KMS-11 (cell line): ENCODE measurements around the gene ACOXL.

Source experiments
- H2AFZ ChIP-seq: fragments of 200-600 bp; sonication (generic); 2 replicates; pipeline ENCODE4 v1.6.1; 2016; ENCODE audit warnings: antibody characterized with exemption, mixed run types, low read depth
- H3K27ac ChIP-seq: fragments of 200-600 bp; sonication (generic); 2 replicates; pipeline ENCODE4 v1.6.1; 2016; ENCODE audit warnings: mild to moderate bottlenecking, mixed run types
- H3K27me3 ChIP-seq: fragments of 200-600 bp; sonication (generic); 2 replicates; pipeline ENCODE4 v1.6.1; 2017; ENCODE audit warnings: mild to moderate bottlenecking, low read depth, mixed run types, moderate library complexity; ENCODE audit not compliant: insufficient read depth
- H3K36me3 ChIP-seq: fragments of 200-600 bp; sonication (generic); 2 replicates; pipeline ENCODE4 v1.6.1; 2017; ENCODE audit warnings: mild to moderate bottlenecking, mixed run types; ENCODE audit not compliant: insufficient read depth
- H3K4me1 ChIP-seq: fragments of 200-600 bp; sonication (generic); 2 replicates; pipeline ENCODE4 v1.6.1; 2016; ENCODE audit warnings: mild to moderate bottlenecking, low read depth, mixed run types; ENCODE audit not compliant: poor library complexity, severe bottlenecking
- H3K4me2 ChIP-seq: fragments of 200-600 bp; sonication (generic); 2 replicates; pipeline ENCODE4 v1.7.0; 2016; ENCODE audit warnings: mild to moderate bottlenecking, mixed run types
- H3K4me3 ChIP-seq: fragments of 200-600 bp; sonication (generic); IDR thresholded peaks from 2 replicates; pipeline ENCODE4 v1.6.1; 2017; ENCODE audit warnings: low read depth, low read length, mixed read lengths; ENCODE audit not compliant: insufficient read depth
- H3K79me2 ChIP-seq: fragments of 200-600 bp; sonication (generic); 2 replicates; pipeline ENCODE4 v1.6.1; 2016; ENCODE audit warnings: low read depth, mixed run types; ENCODE audit not compliant: insufficient read depth
- H3K9ac ChIP-seq: fragments of 200-600 bp; sonication (generic); 2 replicates; pipeline ENCODE4 v1.6.1; 2016; ENCODE audit warnings: mild to moderate bottlenecking, mixed run types
- H4K20me1 ChIP-seq: fragments of 200-600 bp; sonication (generic); 2 replicates; pipeline ENCODE4 v1.6.1; 2016; ENCODE audit warnings: mild to moderate bottlenecking, mixed run types; ENCODE audit not compliant: insufficient read depth
- TF ChIP-seq, protein P1 (sequence below): fragments of 200-600 bp; sonication (generic); conservative IDR thresholded peaks from 2 replicates; pipeline ENCODE4 v1.6.1; 2017; ENCODE audit warnings: low read depth, mild to moderate bottlenecking, antibody characterized with exemption, low read length, moderate library complexity, mixed read lengths

ACOXL gene

GRCh38 chr2:110858993-110859701, 126.8 kb downstream of the ACOXL start:
- H3K4me2 ChIP-seq = peak overlapping the region; percentile 48; the same call in 1 of the 2 replicates
- H3K9ac ChIP-seq = no peak overlapping the region; the same call in 1 of the 2 replicates
- no peaks in the 10 kb centered on the region for H3K36me3 ChIP-seq
- peaks cover 56% of the 10 kb centered on the region for H3K4me1 ChIP-seq
- H3K27ac ChIP-seq = peak overlapping the region; percentile 71
- H4K20me1 ChIP-seq = no peaks in the 10 kb centered on the region
- H3K4me3 ChIP-seq = no peak overlapping the region
- TF ChIP-seq, protein P1, sequence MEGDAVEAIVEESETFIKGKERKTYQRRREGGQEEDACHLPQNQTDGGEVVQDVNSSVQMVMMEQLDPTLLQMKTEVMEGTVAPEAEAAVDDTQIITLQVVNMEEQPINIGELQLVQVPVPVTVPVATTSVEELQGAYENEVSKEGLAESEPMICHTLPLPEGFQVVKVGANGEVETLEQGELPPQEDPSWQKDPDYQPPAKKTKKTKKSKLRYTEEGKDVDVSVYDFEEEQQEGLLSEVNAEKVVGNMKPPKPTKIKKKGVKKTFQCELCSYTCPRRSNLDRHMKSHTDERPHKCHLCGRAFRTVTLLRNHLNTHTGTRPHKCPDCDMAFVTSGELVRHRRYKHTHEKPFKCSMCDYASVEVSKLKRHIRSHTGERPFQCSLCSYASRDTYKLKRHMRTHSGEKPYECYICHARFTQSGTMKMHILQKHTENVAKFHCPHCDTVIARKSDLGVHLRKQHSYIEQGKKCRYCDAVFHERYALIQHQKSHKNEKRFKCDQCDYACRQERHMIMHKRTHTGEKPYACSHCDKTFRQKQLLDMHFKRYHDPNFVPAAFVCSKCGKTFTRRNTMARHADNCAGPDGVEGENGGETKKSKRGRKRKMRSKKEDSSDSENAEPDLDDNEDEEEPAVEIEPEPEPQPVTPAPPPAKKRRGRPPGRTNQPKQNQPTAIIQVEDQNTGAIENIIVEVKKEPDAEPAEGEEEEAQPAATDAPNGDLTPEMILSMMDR = no peak
- H3K79me2 ChIP-seq = no peaks in the 10 kb centered on the region
- no peak overlapping the region for H2AFZ ChIP-seq
- no peaks in the 10 kb centered on the region for H3K27me3 ChIP-seq

DNA sequence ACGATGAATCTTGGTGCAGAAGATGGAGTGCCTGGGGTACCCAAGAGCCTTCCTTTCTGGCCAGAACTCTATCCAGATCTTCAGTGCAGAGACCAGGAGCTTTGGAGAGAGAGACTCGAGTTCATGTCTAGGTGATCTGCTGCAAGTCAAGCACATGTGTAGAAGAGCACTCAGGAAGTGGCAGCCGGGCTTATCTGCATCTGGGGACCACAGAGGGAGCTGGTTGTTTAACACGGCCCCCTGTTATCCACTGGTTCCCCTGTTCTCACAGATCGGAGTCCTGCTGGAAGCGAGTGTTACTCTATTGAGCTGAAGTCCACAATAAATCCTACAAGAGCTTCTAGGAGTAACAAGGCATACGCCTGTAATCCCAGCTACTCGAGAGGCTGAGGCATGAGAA, 128.3 kb downstream of the ACOXL start:
- Histone ChIP-seq H3K4me2 (no peak overlapping the region), H3K4me3 (no peak overlapping the region), H3K4me1 (peaks cover 70% of the 10 kb centered on the region), H3K27ac (no peak overlapping the region), H3K9ac (no peak overlapping the region), H4K20me1 (no peaks in the 10 kb centered on the region), H3K27me3 (no peaks in the 10 kb centered on the region), H2AFZ (no peak overlapping the region), H3K79me2 (no peaks in the 10 kb centered on the region), H3K36me3 (no peaks in the 10 kb centered on the region)
- TF ChIP-seq, protein P1 = no peak

DNA sequence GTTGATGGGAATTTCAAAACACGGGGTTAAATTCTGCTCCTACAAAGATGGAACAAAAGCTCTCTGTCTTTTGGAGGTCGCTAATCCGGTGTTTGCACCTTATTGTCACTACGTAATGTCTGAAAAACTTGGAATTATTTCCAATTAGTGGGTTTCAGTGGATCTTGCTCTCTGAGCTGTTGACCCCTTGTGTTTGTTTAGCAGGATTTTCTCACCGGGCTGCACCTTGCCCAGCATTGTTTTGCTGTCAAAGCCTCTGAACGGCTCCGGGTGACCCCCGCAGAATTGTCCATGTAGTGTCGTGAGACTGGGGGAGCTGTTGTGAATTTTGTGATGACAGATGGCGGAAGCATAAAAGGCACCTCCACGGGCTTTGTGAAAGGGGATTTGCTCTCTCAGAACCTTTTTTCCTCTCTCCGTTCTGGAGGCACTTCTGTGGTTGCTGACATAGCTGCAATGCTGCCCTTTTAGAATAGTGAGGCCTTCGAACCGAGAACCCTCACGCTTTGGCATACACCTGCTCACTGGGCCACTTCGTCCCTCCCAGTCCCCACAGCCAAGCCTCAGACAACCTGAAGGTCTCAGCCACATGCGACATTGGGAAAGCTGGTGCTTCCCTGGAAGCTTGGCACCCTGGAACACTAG, 129.4 kb downstream of the ACOXL start:
- Histone ChIP-seq H3K27me3 (no peaks in the 10 kb centered on the region), H3K27ac (no peak overlapping the region; the same call in 1 of the 2 replicates), H2AFZ (no peak overlapping the region), H3K9ac (no peak overlapping the region), H3K36me3 (no peaks in the 10 kb centered on the region), H3K79me2 (no peaks in the 10 kb centered on the region), H3K4me1 (peaks cover 81% of the 10 kb centered on the region), H3K4me2 (no peak overlapping the region), H3K4me3 (no peak overlapping the region), H4K20me1 (no peaks in the 10 kb centered on the region)
- TF ChIP-seq, protein P1 = no peak

DNA sequence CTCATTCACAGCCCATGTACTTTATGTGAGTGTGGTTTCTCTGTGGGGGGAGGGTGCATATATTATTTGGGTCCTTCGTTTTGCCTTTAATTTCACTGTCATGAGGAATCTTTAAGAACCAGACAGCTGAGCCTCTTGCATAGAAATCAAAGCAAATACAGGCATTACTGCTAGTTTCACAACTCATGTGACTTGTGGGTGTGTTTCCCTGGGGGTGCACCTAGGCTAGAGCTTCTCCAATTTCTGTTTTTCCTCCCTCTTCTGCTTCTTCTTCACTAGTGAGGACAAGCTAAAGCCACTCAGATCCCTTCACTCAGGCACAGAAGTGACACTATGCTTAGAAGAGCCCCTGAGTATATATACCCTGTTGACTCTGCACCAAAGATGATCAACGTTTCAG, 131.4 kb downstream of the ACOXL start:
- Histone ChIP-seq H3K27ac (peak overlapping the region; percentile 66; the same call in 1 of the 2 replicates), H3K4me1 (peaks cover 84% of the 10 kb centered on the region), H3K4me3 (no peak overlapping the region), H2AFZ (no peak overlapping the region), H4K20me1 (no peaks in the 10 kb centered on the region), H3K36me3 (no peaks in the 10 kb centered on the region), H3K9ac (no peak overlapping the region), H3K79me2 (no peaks in the 10 kb centered on the region), H3K27me3 (no peaks in the 10 kb centered on the region), H3K4me2 (peak overlapping the region; percentile 33; the same call in 1 of the 2 replicates)
- TF ChIP-seq, protein P1 = no peak
